Skeletal muscle satellite cell (primary cell): ENCODE data around the gene PTGER3.

Experiments
- H3K27me3 ChIP-seq: 2 replicates; pipeline ENCODE4 v1.7.0; 2013; ENCODE audit warnings: low read length; ENCODE audit not compliant: control insufficient read depth, insufficient read depth
- H3K36me3 ChIP-seq: 2 replicates; pipeline ENCODE4 v1.7.0; 2013; ENCODE audit warnings: mild to moderate bottlenecking, control low read depth, low read length; ENCODE audit not compliant: insufficient read depth
- H3K4me1 ChIP-seq: 2 replicates; pipeline ENCODE4 v1.7.0; 2013; ENCODE audit warnings: low read length; ENCODE audit not compliant: control insufficient read depth, insufficient read depth
- H3K4me2 ChIP-seq: 2 replicates; pipeline ENCODE4 v1.7.0; 2013; ENCODE audit warnings: mild to moderate bottlenecking, low read length
- H3K4me3 ChIP-seq: 2 replicates; pipeline ENCODE4 v1.7.0; 2013; ENCODE audit warnings: low read length
- H3K9ac ChIP-seq: 2 replicates; pipeline ENCODE4 v1.7.0; 2013; ENCODE audit warnings: mild to moderate bottlenecking, low read depth, low read length, moderate library complexity
- H3K9me3 ChIP-seq: replicated peaks from 2 replicates; pipeline ENCODE4 v1.7.0; 2013; ENCODE audit warnings: mild to moderate bottlenecking, control low read depth, low read length

Gene PTGER3

GRCh38 chr1:71080739-71081696 lies 33.4 kb upstream of the PTGER3 start, which contains the start of gene ZRANB2:
Gene ZRANB2 (minus strand): TSS chr1:71081035. CDS start chr1:71080995, 40 bp downstream.
- H3K9me3 ChIP-seq: no peaks in the 10 kb centered on the region
- peak within 1 kb of the TSS; percentile 84 for H3K4me2 ChIP-seq
- H3K9ac ChIP-seq: peak within 1 kb of the TSS; percentile 96
- H3K4me3 ChIP-seq: peak within 1 kb of the TSS; percentile 87
- no peaks in the 10 kb centered on the region for H3K27me3 ChIP-seq
- H3K36me3 ChIP-seq: peaks cover 18% of the 10 kb centered on the region
- peaks cover 20% of the 10 kb centered on the region for H3K4me1 ChIP-seq

GRCh38 chr1:71080230-71080738 lies 32.7 kb upstream of the PTGER3 start:
- H3K36me3 ChIP-seq: peaks cover 26% of the 10 kb centered on the region
- H3K27me3 ChIP-seq: no peaks in the 10 kb centered on the region
- peak overlapping the region; percentile 84 for H3K4me2 ChIP-seq
- H3K9ac ChIP-seq: peak overlapping the region; percentile 96
- peaks cover 14% of the 10 kb centered on the region for H3K4me1 ChIP-seq
- H3K4me3 ChIP-seq: peak overlapping the region; percentile 87
- no peaks in the 10 kb centered on the region for H3K9me3 ChIP-seq

GRCh38 chr1:71074681-71075080 lies 27.1 kb upstream of the PTGER3 start:
- peaks cover 78% of the 10 kb centered on the region for H3K36me3 ChIP-seq

GRCh38 chr1:71072273-71072672 lies 24.7 kb upstream of the PTGER3 start:
- Histone ChIP-seq H3K4me3 (no peak overlapping the region), H3K4me1 (no peaks in the 10 kb centered on the region), H3K4me2 (no peak overlapping the region), H3K36me3 (peaks cover 94% of the 10 kb centered on the region), H3K9ac (no peak overlapping the region), H3K27me3 (no peaks in the 10 kb centered on the region), H3K9me3 (no peaks in the 10 kb centered on the region)

More at GRCh38 chr1:71074681-71075080, 27.1 kb upstream of the PTGER3 start:
- Histone ChIP-seq H3K27me3 (no peaks in the 10 kb centered on the region), H3K9me3 (no peaks in the 10 kb centered on the region), H3K4me2 (no peak overlapping the region), H3K9ac (no peak overlapping the region), H3K4me1 (peaks cover 10% of the 10 kb centered on the region), H3K4me3 (no peak overlapping the region)

GRCh38 chr1:71071720-71072119 lies 24.1 kb upstream of the PTGER3 start:
- Histone ChIP-seq H3K9me3 (no peaks in the 10 kb centered on the region), H3K4me2 (no peak overlapping the region), H3K9ac (no peak overlapping the region), H3K4me3 (no peak overlapping the region), H3K36me3 (peaks cover 95% of the 10 kb centered on the region), H3K27me3 (no peaks in the 10 kb centered on the region), H3K4me1 (no peaks in the 10 kb centered on the region)

- H3K4me2 ChIP-seq: no peak overlapping the region
- no peak overlapping the region for H3K9ac ChIP-seq
- H3K4me1 ChIP-seq: no peaks in the 10 kb centered on the region
- H3K4me3 ChIP-seq: no peak overlapping the region
- H3K36me3 ChIP-seq: peaks cover 97% of the 10 kb centered on the region
- no peaks in the 10 kb centered on the region for H3K27me3 ChIP-seq
- no peaks in the 10 kb centered on the region for H3K9me3 ChIP-seq
Observed at GRCh38 chr1:71068325-71069240, 21.0 kb upstream of the PTGER3 start.

- no peaks in the 10 kb centered on the region for H3K9me3 ChIP-seq
- H3K4me1 ChIP-seq: no peaks in the 10 kb centered on the region
- H3K4me2 ChIP-seq: no peak overlapping the region
- peaks cover 1% of the 10 kb centered on the region for H3K27me3 ChIP-seq
- H3K4me3 ChIP-seq: no peak overlapping the region
- peaks cover 19% of the 10 kb centered on the region for H3K36me3 ChIP-seq
- H3K9ac ChIP-seq: no peak overlapping the region
Observed at GRCh38 chr1:71054791-71055190, 7.2 kb upstream of the PTGER3 start.

GRCh38 chr1:71054281-71054731 lies 6.7 kb upstream of the PTGER3 start:
- H3K4me3 ChIP-seq: no peak overlapping the region
- no peaks in the 10 kb centered on the region for H3K4me1 ChIP-seq
- H3K9ac ChIP-seq: no peak overlapping the region
- no peak overlapping the region for H3K4me2 ChIP-seq
- no peaks in the 10 kb centered on the region for H3K9me3 ChIP-seq
- peaks cover 6% of the 10 kb centered on the region for H3K27me3 ChIP-seq
- H3K36me3 ChIP-seq: peaks cover 18% of the 10 kb centered on the region

GRCh38 chr1:71053758-71054157 lies 6.1 kb upstream of the PTGER3 start:
- Histone ChIP-seq H3K36me3 (peaks cover 18% of the 10 kb centered on the region), H3K9ac (no peak overlapping the region)

GRCh38 chr1:71053146-71053545 lies 5.5 kb upstream of the PTGER3 start:
- Histone ChIP-seq H3K4me1 (no peaks in the 10 kb centered on the region), H3K36me3 (peaks cover 16% of the 10 kb centered on the region), H3K27me3 (peaks cover 17% of the 10 kb centered on the region), H3K4me2 (no peak overlapping the region), H3K9ac (no peak overlapping the region), H3K4me3 (no peak overlapping the region), H3K9me3 (no peaks in the 10 kb centered on the region)

More at GRCh38 chr1:71053758-71054157, 6.1 kb upstream of the PTGER3 start:
- Histone ChIP-seq H3K4me2 (no peak overlapping the region), H3K4me1 (no peaks in the 10 kb centered on the region), H3K27me3 (peaks cover 11% of the 10 kb centered on the region), H3K4me3 (no peak overlapping the region), H3K9me3 (no peaks in the 10 kb centered on the region)
